ENCODE measurements around the gene FAM199X. TPM values are rescaled to one million over a fixed set of nuclear protein-coding genes. Genes with fewer than 3 reads are reported as not detected.

Gene FAM199X
- total RNA-seq (2013) = 9.8 TPM
- polyA plus RNA-seq (1 to 10 TPM; 4.1 to 8.2 (median 5.0) TPM), polyA minus RNA-seq (4.3 and 5.9 TPM in 2 replicates), total RNA-seq (20.3 to 97.0 (median 56.8) reads per million in 11 experiments)

GRCh38 chrX:104165894-104166734, at the start of gene FAM199X:
Gene FAM199X (plus strand): TSS chrX:104166453. CDS start chrX:104166786, 333 bp downstream.
- H3K79me2 ChIP-seq (ENCODE audit: insufficient read depth, low read length) = peaks cover 43% of the 10 kb centered on the region
- Mint-ChIP-seq H3K36me3 (peaks cover 0 to 11% of the 10 kb centered on the region in 2 donors), H3K9me3 (peaks cover 0 to 15% (median 2%) of the 10 kb centered on the region in 7 donors), H3K27ac (peak within 1 kb of the TSS; percentile 77 to 95 (median 90)), H3K4me1 (peaks cover 35% of the 10 kb centered on the region), H3K27me3 (ENCODE audit: low read depth in 3 of 3) (no peaks in the 10 kb centered on the region), H3K4me3 (peak within 1 kb of the TSS; percentile 76 to 86)
- H4K20me1 ChIP-seq (ENCODE audit: insufficient read depth, low read length) = no peaks in the 10 kb centered on the region
- H3K4me1 ChIP-seq (ENCODE audit: control insufficient read depth in 1 of 2, insufficient read depth in 2 of 2, low read length in 2 of 2) = peaks cover 16 to 24% of the 10 kb centered on the region in 2 donors
- peak within 1 kb of the TSS; percentile 83 to 87 (median 86) for H3K4me3 ChIP-seq (replicated peaks in 1 of 3; ENCODE audit: low read depth in 2 of 3, low read length in 3 of 3)
- H2AFZ ChIP-seq (ENCODE audit: insufficient read depth, low read depth, low read length, poor library complexity, severe bottlenecking) = peak within 1 kb of the TSS; percentile 79
- H3K27me3 ChIP-seq (ENCODE audit: control insufficient read depth in 2 of 2, insufficient read depth in 2 of 2, low read length in 2 of 2) = no peaks in the 10 kb centered on the region
- peak within 1 kb of the TSS; percentile 76 for H3K9ac ChIP-seq (ENCODE audit: insufficient read depth, low read length, poor library complexity, severe bottlenecking)
- under 1% methylated on average over 37 of the region's 71 CpGs for WGBS (ENCODE audit: insufficient coverage)
- peak within 1 kb of the TSS; percentile 75 to 83 for H3K27ac ChIP-seq (ENCODE audit: low read depth in 1 of 2, low read length in 2 of 2)
- no peaks in the 10 kb centered on the region for H3K9me3 ChIP-seq (replicated peaks in 1 of 2; ENCODE audit: control insufficient read depth in 1 of 2, insufficient read depth in 1 of 2, low read length in 2 of 2)
- intact Hi-C loops (cut with micrococcal nuclease) = no loop called here
- peak; percentile 82 to 84 (median 83) for DNase-seq
- peak; percentile 77 for TF ChIP-seq CTCF (IDR thresholded peaks at IDR 0.05)
- peak within 1 kb of the TSS; percentile 70 for H3K4me2 ChIP-seq (replicated peaks; ENCODE audit: extremely low read depth, low read length, poor library complexity, severe bottlenecking)
- no peaks in the 10 kb centered on the region for H3K36me3 ChIP-seq (replicated peaks in 1 of 2; ENCODE audit: control insufficient read depth in 1 of 2, insufficient read depth in 2 of 2, low read length in 2 of 2)

- no peak for DNase-seq
- Histone ChIP-seq H3K36me3 (replicated peaks in 1 of 2; ENCODE audit: control insufficient read depth in 1 of 2, insufficient read depth in 2 of 2, low read length in 2 of 2) (no peaks in the 10 kb centered on the region), H3K79me2 (ENCODE audit: insufficient read depth, low read length) (no peaks in the 10 kb centered on the region), H3K27ac (ENCODE audit: low read depth in 1 of 2, low read length in 2 of 2) (no peak overlapping the region), H3K4me1 (ENCODE audit: control insufficient read depth in 1 of 2, insufficient read depth in 2 of 2, low read length in 2 of 2) (peaks cover 3 to 7% of the 10 kb centered on the region in 2 donors), H3K9me3 (replicated peaks in 1 of 2; ENCODE audit: control insufficient read depth in 1 of 2, insufficient read depth in 1 of 2, low read length in 2 of 2) (no peaks in the 10 kb centered on the region), H3K4me2 (replicated peaks; ENCODE audit: extremely low read depth, low read length, poor library complexity, severe bottlenecking) (no peak overlapping the region), H2AFZ (ENCODE audit: insufficient read depth, low read depth, low read length, poor library complexity, severe bottlenecking) (no peak overlapping the region), H3K9ac (ENCODE audit: insufficient read depth, low read length, poor library complexity, severe bottlenecking) (no peak overlapping the region), H4K20me1 (ENCODE audit: insufficient read depth, low read length) (peaks cover 2% of the 10 kb centered on the region), H3K27me3 (ENCODE audit: control insufficient read depth in 2 of 2, insufficient read depth in 2 of 2, low read length in 2 of 2) (peaks cover 6 to 9% of the 10 kb centered on the region in 2 donors), H3K4me3 (replicated peaks in 1 of 3; ENCODE audit: low read depth in 2 of 3, low read length in 3 of 3) (no peak overlapping the region)
- no peak for TF ChIP-seq CTCF (IDR thresholded peaks at IDR 0.05)
- no peak overlapping the region for H3K4me3 Mint-ChIP-seq
- H3K27ac Mint-ChIP-seq = no peak overlapping the region
- H3K4me1 Mint-ChIP-seq = peaks cover 11% of the 10 kb centered on the region
- H3K36me3 Mint-ChIP-seq = peaks cover 0 to 4% of the 10 kb centered on the region in 2 donors
- H3K9me3 Mint-ChIP-seq = peaks cover 0 to 7% (median 0%) of the 10 kb centered on the region in 7 donors
- peaks cover 6 to 15% (median 6%) of the 10 kb centered on the region in 3 donors for H3K27me3 Mint-ChIP-seq (ENCODE audit: low read depth in 3 of 3)
- intact Hi-C loops (cut with micrococcal nuclease) = no loop called here
These were observed 48.5 kb upstream of the FAM199X start for GRCh38 chrX:104117759-104118158.

All from CD14-positive monocyte (primary cell).